Measurements from ENCODE around the gene DNAJA1.
"Not testable (repeated sequence)": the region's sequence is repeated elsewhere in the genome, so short reads cannot be mapped to it uniquely, and the experiment has no call there.

Gene DNAJA1

GRCh38 chr9:33082538-33083326 lies 57.7 kb downstream of the DNAJA1 start:
- DNase-seq = no peak

GRCh38 chr9:33085672-33086071 lies 60.6 kb downstream of the DNAJA1 start:
- DNase-seq = not testable (repeated sequence)
